GM18498 (cell line): Measurements from ENCODE around the gene SIPA1L3.

ENCODE experiments used
- ATAC-seq: cut with Tn5 transposase; IDR thresholded peaks from one replicate; pipeline ENCODE4 v1.9.1; 2021; ENCODE audit warnings: mild to moderate bottlenecking, moderate library complexity; ENCODE audit not compliant: unreplicated experiment

The SIPA1L3 gene

GRCh38 chr19:37972803-37973202, 65.8 kb downstream of the SIPA1L3 start:
- ATAC-seq: no peak

GRCh38 chr19:37973666-37974065, 66.7 kb downstream of the SIPA1L3 start:
- no peak for ATAC-seq

GRCh38 chr19:37975071-37975470, 68.1 kb downstream of the SIPA1L3 start:
- ATAC-seq: no peak

GRCh38 chr19:37975596-37976515, 68.8 kb downstream of the SIPA1L3 start:
- no peak for ATAC-seq

- no peak for ATAC-seq
Observed at GRCh38 chr19:37977391-37977790, 70.4 kb downstream of the SIPA1L3 start.

GRCh38 chr19:37977992-37978391, 71.0 kb downstream of the SIPA1L3 start:
- no peak for ATAC-seq

- peak; percentile 46 for ATAC-seq
Observed at GRCh38 chr19:37979547-37980082, 72.6 kb downstream of the SIPA1L3 start.

- no peak for ATAC-seq
Observed at GRCh38 chr19:37980419-37981170, 73.6 kb downstream of the SIPA1L3 start.

GRCh38 chr19:37981785-37982475, 74.9 kb downstream of the SIPA1L3 start:
- ATAC-seq: no peak

GRCh38 chr19:37982655-37983054, 75.6 kb downstream of the SIPA1L3 start:
- no peak for ATAC-seq

- no peak for ATAC-seq
Observed at GRCh38 chr19:37983153-37983552, 76.1 kb downstream of the SIPA1L3 start.

GRCh38 chr19:37983916-37984315, 76.9 kb downstream of the SIPA1L3 start:
- no peak for ATAC-seq

GRCh38 chr19:37986048-37986750, 79.2 kb downstream of the SIPA1L3 start:
- ATAC-seq: peak; percentile 57

- no peak for ATAC-seq
Observed at GRCh38 chr19:37987356-37988332, 80.6 kb downstream of the SIPA1L3 start.

GRCh38 chr19:37988758-37989635, 82.0 kb downstream of the SIPA1L3 start:
- no peak for ATAC-seq

- ATAC-seq: no peak
Observed at GRCh38 chr19:37989855-37990254, 82.8 kb downstream of the SIPA1L3 start.

GRCh38 chr19:37990362-37990761, 83.4 kb downstream of the SIPA1L3 start:
- ATAC-seq: no peak

GRCh38 chr19:37991176-37991835, 84.3 kb downstream of the SIPA1L3 start:
- no peak for ATAC-seq
